Coronary artery (tissue), 2 donors: ENCODE measurements around the gene CEP19.

Source experiments
- DNase-seq: peaks from one replicate; pipeline ENCODE4 v3.0.0-alpha.2; 2017; ENCODE audit warnings: low spot score
- H3K27ac ChIP-seq, 2 donors: fragments of 200-600 bp; sonication (generic); one replicate each; pipeline ENCODE4 v1.5.1; 2016 to 2019
- H3K4me3 ChIP-seq: fragments of 200-600 bp; sonication (generic); 2 replicates; pipeline ENCODE4 v1.5.1; 2016; ENCODE audit warnings: mild to moderate bottlenecking, moderate library complexity
- TF ChIP-seq, protein P1 (sequence below): fragments of 200-600 bp; sonication (generic); IDR thresholded peaks from one replicate; pipeline ENCODE4 v1.5.1; 2019; ENCODE audit warnings: antibody characterized with exemption

CEP19 gene

DNA sequence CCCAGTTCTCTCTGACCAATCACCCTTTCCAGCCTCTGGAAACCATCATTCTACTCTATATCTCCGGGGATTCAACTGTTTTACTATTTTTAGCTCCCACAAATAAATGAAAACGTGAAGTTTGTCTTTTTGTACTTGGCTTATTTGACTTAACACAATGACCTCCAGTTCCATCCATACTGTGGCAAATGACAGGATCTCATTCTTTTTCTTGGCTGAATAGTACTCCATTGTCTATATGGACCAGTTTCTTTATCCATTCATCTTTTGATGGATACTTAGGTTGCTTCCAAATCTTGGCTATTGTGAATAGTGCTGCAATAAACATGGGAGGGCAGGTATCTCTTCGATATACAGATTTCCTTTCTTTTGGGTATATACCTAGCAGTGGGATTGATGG is 38.4 kb downstream of the CEP19 start:
- Histone ChIP-seq H3K27ac (no peak overlapping the region), H3K4me3 (no peak overlapping the region)
- no peak for DNase-seq
- TF ChIP-seq, protein P1, sequence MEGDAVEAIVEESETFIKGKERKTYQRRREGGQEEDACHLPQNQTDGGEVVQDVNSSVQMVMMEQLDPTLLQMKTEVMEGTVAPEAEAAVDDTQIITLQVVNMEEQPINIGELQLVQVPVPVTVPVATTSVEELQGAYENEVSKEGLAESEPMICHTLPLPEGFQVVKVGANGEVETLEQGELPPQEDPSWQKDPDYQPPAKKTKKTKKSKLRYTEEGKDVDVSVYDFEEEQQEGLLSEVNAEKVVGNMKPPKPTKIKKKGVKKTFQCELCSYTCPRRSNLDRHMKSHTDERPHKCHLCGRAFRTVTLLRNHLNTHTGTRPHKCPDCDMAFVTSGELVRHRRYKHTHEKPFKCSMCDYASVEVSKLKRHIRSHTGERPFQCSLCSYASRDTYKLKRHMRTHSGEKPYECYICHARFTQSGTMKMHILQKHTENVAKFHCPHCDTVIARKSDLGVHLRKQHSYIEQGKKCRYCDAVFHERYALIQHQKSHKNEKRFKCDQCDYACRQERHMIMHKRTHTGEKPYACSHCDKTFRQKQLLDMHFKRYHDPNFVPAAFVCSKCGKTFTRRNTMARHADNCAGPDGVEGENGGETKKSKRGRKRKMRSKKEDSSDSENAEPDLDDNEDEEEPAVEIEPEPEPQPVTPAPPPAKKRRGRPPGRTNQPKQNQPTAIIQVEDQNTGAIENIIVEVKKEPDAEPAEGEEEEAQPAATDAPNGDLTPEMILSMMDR: no peak

- TF ChIP-seq, protein P1: no peak
- peak overlapping the region in 1 of 2 donors; percentile 47 for H3K27ac ChIP-seq
- no peak for DNase-seq
- H3K4me3 ChIP-seq: no peak overlapping the region
Observed at GRCh38 chr3:196670339-196670738, 41.7 kb downstream of the CEP19 start.

GRCh38 chr3:196667056-196667825 is 44.8 kb downstream of the CEP19 start:
- Histone ChIP-seq H3K27ac (no peak overlapping the region), H3K4me3 (no peak overlapping the region)
- no peak for DNase-seq
- TF ChIP-seq, protein P1: no peak

GRCh38 chr3:196666001-196666867 is 45.8 kb downstream of the CEP19 start:
- TF ChIP-seq, protein P1: no peak
- DNase-seq: no peak
- Histone ChIP-seq H3K4me3 (no peak overlapping the region), H3K27ac (no peak overlapping the region)

DNA sequence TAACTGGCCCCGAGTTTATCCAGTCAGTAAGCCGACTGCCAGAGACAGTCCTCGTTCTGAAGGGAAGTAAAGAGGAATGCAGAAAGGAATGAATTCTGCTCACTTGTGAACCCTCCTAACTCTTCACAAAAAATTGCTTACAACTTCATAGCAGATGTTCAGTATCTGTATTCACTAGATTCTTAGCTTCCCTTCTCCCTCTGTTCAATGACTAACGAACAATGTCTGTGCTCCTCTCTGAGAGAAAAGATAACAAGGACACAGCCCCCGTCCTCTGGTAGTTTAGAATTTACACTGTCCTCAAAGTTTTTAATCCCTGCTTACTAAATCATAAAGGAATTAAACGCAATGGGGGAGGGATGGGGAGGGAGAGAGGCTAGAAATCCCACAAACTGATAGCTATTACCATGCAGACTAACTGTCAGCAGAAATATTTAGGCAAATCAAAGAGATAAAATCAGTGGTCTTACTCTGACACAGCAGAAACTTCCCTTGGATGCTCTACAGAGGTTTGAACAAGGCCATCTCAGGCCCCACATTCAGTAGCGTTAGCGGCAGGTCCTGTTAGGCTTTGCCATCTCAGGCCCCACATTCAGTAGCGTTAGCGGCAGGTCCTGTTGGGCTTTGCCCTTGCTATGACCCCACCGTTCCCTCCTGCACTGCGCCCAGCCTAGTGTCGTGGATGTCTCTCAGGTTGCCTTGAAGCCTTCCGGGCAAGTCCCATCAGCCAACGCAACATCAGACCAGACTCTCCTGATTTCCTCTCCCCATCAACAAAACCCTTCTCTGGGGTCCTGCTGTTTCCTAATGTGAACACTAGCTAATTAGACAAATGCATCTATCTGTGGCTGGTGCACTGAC is 49.1 kb downstream of the CEP19 start:
- no peak overlapping the region for H3K4me3 ChIP-seq
- H3K27ac ChIP-seq: no peak overlapping the region
- TF ChIP-seq, protein P1: no peak
- no peak for DNase-seq

GRCh38 chr3:196662033-196662432 is 50.0 kb downstream of the CEP19 start:
- H3K4me3 ChIP-seq: no peak overlapping the region

More at GRCh38 chr3:196662033-196662432, 50.0 kb downstream of the CEP19 start:
- no peak overlapping the region for H3K27ac ChIP-seq
- no peak for DNase-seq
- TF ChIP-seq, protein P1: no peak
